NCI-H146 (cell line): ENCODE measurements around the gene DUS2.
"Not testable (repeated sequence)": the region's sequence is repeated elsewhere in the genome, so short reads cannot be mapped to it uniquely, and the experiment has no call there.

Source experiments
- DNase-seq: peaks from one replicate; lab custom pipeline; 2025; lab: John Stamatoyannopoulos, UW

DUS2 gene

DNA sequence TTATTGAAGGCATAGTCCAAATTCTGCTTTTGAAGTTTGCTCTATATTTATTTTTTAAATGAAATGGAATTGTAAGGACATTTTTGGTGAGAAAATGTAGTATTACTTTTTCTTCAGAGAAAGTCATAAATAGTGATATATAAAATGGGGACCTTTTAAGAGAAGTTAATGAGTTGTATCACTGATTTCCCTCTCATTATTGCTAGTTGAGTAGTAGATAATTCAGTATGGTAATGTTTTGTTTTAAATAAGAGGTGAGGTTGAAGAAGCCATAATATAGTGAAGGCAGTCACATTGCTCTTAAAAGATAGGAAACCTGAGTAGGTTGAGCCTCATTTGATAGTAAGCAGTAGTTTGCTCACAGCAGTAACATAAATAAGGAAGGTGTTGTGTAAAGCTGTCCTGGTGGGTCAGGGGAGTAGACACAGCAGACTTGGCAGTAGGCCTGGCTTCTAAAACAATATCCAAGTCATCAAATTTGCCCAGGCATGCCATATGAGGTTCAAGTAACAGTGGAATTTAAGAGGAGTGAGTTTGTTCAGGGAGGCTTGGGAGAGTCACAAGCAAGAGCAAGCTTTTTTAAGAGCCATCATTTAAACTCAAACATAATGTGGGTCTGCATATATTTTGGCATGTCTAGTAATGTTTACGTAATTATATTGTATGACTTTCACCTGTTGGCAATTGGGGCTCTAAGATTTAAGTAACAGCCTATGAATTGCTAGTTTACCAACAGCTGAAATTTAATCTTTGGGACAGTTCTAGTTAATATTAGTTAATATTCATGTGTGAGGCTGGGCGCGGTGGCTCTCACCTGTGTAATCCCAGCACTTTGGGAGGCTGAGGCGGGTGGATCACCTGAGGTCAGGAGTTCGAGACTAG is 68.5 kb downstream of the DUS2 start:
- DNase-seq, result peak; percentile 71

- not testable (repeated sequence) for DNase-seq
Measured at GRCh38 chr16:68092275-68092674, 69.2 kb downstream of the DUS2 start.

- no peak for DNase-seq
Measured at GRCh38 chr16:68093816-68094613, 70.9 kb downstream of the DUS2 start.

- no peak for DNase-seq
Measured at GRCh38 chr16:68094614-68094934, 71.5 kb downstream of the DUS2 start.

DNA sequence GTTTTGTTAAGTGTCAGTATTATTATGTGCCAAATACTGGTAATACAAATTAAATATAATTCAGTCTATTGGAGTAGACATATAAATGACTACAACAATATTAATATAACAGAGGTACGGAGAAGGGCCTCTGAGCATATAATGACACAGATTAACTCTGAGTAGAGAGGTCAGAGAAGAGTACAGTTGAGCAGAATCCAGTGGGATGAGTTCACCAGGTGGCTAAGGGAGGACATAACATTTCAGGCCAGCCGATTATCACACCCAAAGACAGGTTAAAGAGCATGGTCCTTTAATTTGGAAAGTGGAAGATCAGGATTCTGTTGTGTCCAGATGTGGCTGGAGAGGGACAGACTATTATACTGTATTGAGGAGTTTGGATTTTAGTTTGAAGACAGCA is 73.4 kb downstream of the DUS2 start:
- DNase-seq, result no peak

DNA sequence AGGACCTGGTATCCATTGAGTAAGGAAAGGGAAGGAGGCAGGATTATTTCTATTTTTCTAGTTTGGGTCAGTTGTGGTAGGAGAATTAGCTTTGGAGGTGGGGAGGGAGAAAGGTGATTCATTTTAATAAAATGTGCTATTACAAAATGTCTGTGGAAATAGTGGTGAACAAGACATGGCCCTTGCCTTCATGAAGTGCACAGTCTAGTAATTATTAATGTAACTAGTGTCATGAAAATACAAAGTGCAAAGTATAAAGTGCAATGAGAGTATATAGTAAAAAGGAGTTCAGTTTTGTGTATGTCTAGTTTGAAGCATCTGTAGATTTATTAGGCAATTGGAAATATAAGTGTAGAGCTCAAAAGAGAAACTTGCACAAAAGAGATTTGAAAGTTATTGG is 74.0 kb downstream of the DUS2 start:
- DNase-seq, result no peak

- no peak for DNase-seq
Measured at GRCh38 chr16:68097895-68098294, 74.8 kb downstream of the DUS2 start.

GRCh38 chr16:68100488-68100887 is 77.4 kb downstream of the DUS2 start:
- no peak for DNase-seq

- DNase-seq, result no peak
Measured at GRCh38 chr16:68105611-68106010, 82.5 kb downstream of the DUS2 start.

GRCh38 chr16:68107230-68107928 is 84.3 kb downstream of the DUS2 start:
- not testable (repeated sequence) for DNase-seq

DNA sequence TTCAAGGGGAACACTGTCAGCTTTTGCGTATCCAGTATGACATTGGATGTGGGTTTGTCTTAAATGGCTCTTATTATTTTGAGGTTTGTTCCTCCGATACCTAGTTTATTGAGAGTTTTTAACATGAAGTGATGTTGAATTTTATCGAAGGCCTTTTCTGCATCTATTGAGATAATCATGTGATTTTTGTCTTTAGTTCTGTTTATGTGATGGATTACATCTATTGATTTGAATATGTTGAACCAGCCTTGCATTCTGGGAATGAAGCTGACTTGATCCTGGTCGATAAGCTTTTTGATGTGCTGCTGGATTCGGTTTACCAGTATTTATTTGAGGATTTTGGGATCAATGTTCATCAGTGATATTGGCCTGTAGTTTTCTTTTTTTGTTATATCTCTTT is 86.1 kb downstream of the DUS2 start:
- DNase-seq, result not testable (repeated sequence)

- DNase-seq, result not testable (repeated sequence)
Measured at GRCh38 chr16:68110611-68111010, 87.5 kb downstream of the DUS2 start.

DNA sequence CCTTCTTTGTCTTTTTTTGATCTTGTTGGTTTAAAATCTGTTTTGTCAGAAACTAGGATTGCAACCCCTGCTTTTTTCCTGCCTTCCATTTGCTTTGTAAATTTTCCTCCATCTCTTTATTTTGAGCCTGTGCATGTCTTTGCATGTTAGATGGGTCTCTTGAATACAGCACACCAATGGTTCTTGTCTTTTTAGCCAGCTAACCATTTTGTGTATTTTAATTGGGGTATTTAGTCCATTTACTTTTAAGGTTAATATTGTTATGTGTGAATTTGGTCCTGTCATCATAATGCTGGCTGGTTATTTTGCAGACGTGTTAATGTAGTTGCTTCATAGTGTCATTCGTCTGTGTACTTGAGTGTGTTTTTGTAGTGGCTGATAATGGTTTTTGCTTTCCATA is 88.3 kb downstream of the DUS2 start:
- no peak for DNase-seq

GRCh38 chr16:68113059-68113761 is 90.1 kb downstream of the DUS2 start:
- DNase-seq, result no peak

- no peak for DNase-seq
Measured at GRCh38 chr16:68113765-68114240, 90.7 kb downstream of the DUS2 start.

- DNase-seq, result not testable (repeated sequence)
Measured at GRCh38 chr16:68114939-68115338, 91.9 kb downstream of the DUS2 start.

DNA sequence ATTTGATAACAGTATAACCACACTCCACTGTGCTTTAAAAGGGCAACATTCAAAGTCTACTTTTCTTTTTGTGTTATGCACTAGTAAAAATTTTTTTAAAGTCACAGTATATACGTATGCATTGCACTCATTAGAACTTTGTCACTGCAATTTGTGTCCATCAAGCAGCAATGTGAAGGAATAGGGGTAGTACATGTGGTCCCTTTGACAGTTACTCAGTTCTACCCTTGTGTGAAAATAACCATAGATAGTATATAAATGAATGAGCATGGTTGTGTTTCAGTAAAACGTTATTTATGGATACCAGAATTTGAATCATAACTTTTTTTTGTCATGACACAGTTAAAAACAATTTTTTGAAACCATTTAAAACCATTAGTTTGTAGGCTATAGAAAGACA is 92.8 kb downstream of the DUS2 start:
- DNase-seq, result no peak

- DNase-seq, result no peak
Measured at GRCh38 chr16:68116256-68116867, 93.3 kb downstream of the DUS2 start.

DNA sequence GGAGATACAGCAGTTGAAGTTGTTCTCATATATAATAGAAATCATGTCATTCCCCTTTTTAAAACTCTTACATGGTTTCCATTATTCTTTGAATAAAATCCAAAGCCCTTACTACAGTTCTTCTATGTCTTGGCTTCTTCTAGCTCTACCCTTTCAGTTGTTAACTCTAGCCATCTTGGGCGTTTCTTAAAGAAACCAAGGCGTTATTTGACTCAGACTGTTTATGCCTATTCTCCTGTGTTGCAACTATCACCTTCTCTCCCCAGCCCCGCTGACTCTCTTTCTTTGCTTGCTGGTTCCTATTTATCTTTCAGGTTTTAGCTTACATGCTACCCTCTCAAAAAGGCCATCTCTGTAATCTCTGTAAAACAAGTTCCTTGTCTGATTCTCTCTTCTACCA is 94.8 kb downstream of the DUS2 start:
- no peak for DNase-seq

- not testable (repeated sequence) for DNase-seq
Measured at GRCh38 chr16:68118954-68119353, 95.9 kb downstream of the DUS2 start.

GRCh38 chr16:68120496-68120895 is 97.4 kb downstream of the DUS2 start:
- DNase-seq, result not testable (repeated sequence)
